GM21360 (cell line): ENCODE results near the gene PIGX.

Experiments
- ATAC-seq: cut with Tn5 transposase; IDR thresholded peaks from one replicate; pipeline ENCODE4 v1.9.1; 2021; ENCODE audit warnings: mild to moderate bottlenecking, moderate library complexity; ENCODE audit not compliant: unreplicated experiment

PIGX gene

GRCh38 chr3:196754091-196754981 lies 42.2 kb downstream of the PIGX start:
- ATAC-seq, result no peak

GRCh38 chr3:196756732-196757131 lies 44.6 kb downstream of the PIGX start:
- ATAC-seq, result no peak

- no peak for ATAC-seq
These were observed 45.9 kb downstream of the PIGX start for GRCh38 chr3:196757876-196758739.

GRCh38 chr3:196763179-196763578 lies 51.0 kb downstream of the PIGX start:
- ATAC-seq, result no peak

GRCh38 chr3:196765454-196765853 lies 53.3 kb downstream of the PIGX start:
- ATAC-seq, result no peak

- no peak for ATAC-seq
These were observed 58.9 kb downstream of the PIGX start for GRCh38 chr3:196771067-196771466.

- ATAC-seq, result no peak
These were observed 59.9 kb downstream of the PIGX start for GRCh38 chr3:196772102-196772501.

- ATAC-seq, result no peak
These were observed 60.7 kb downstream of the PIGX start for GRCh38 chr3:196772897-196773296.

- ATAC-seq, result no peak
These were observed 62.1 kb downstream of the PIGX start for GRCh38 chr3:196774191-196774820.

- no peak for ATAC-seq
These were observed 62.8 kb downstream of the PIGX start for GRCh38 chr3:196774848-196775422.

- ATAC-seq, result no peak
These were observed 63.8 kb downstream of the PIGX start for GRCh38 chr3:196775938-196776337.

GRCh38 chr3:196777836-196778235 lies 65.7 kb downstream of the PIGX start:
- no peak for ATAC-seq

GRCh38 chr3:196778755-196779154 lies 66.6 kb downstream of the PIGX start:
- ATAC-seq, result no peak

- ATAC-seq, result no peak
These were observed 70.3 kb downstream of the PIGX start for GRCh38 chr3:196782511-196782910.
